HG02610 (cell line): ENCODE measurements around the gene USHBP1.

Experiments used
- ATAC-seq: cut with Tn5 transposase; IDR thresholded peaks from one replicate; pipeline ENCODE4 v1.9.1; 2021; ENCODE audit warnings: mild to moderate bottlenecking, moderate library complexity; ENCODE audit not compliant: unreplicated experiment

The USHBP1 gene

GRCh38 chr19:17240826-17241399 is 23.6 kb downstream of the USHBP1 start:
- ATAC-seq, result no peak

GRCh38 chr19:17240062-17240752 is 24.3 kb downstream of the USHBP1 start:
- ATAC-seq, result no peak

- no peak for ATAC-seq
Observed at GRCh38 chr19:17237747-17238706, 26.5 kb downstream of the USHBP1 start.

- no peak for ATAC-seq
Observed at GRCh38 chr19:17236811-17237543, 27.6 kb downstream of the USHBP1 start.

- no peak for ATAC-seq
Observed at GRCh38 chr19:17235971-17236777, 28.4 kb downstream of the USHBP1 start.

GRCh38 chr19:17235300-17235970 is 29.1 kb downstream of the USHBP1 start:
- peak; percentile 58 for ATAC-seq

GRCh38 chr19:17234911-17235299 is 29.6 kb downstream of the USHBP1 start:
- ATAC-seq, result peak; percentile 46

GRCh38 chr19:17232258-17232657 is 32.3 kb downstream of the USHBP1 start:
- ATAC-seq, result no peak

- no peak for ATAC-seq
Observed at GRCh38 chr19:17229890-17230289, 34.7 kb downstream of the USHBP1 start.

- ATAC-seq, result no peak
Observed at GRCh38 chr19:17227798-17228367, 36.7 kb downstream of the USHBP1 start.

GRCh38 chr19:17226002-17226933 is 38.3 kb downstream of the USHBP1 start, which contains the start of gene OCEL1:
TSS of gene OCEL1 (plus strand) at chr19:17226226. CDS start at chr19:17226248, 22 bp downstream.
- peak; percentile 91 for ATAC-seq

- ATAC-seq, result no peak
Observed at GRCh38 chr19:17225053-17225452, 39.5 kb downstream of the USHBP1 start.

- no peak for ATAC-seq
Observed at GRCh38 chr19:17220207-17220758, 44.3 kb downstream of the USHBP1 start.

- ATAC-seq, result no peak
Observed at GRCh38 chr19:17219286-17219685, 45.3 kb downstream of the USHBP1 start.

- ATAC-seq, result no peak
Observed at GRCh38 chr19:17216058-17216670, 48.4 kb downstream of the USHBP1 start.

- peak; percentile 72 for ATAC-seq
Observed at GRCh38 chr19:17215127-17215971, 49.2 kb downstream of the USHBP1 start, which contains the start of gene USE1. TSS of gene USE1 (plus strand) at chr19:17215357. CDS start at chr19:17215406, 49 bp downstream.
